Activated CD4-positive, alpha-beta T cell treated with anti-CD3 and anti-CD28 coated beads, Interleukin-2, amount 10 ng/mL, durations not matched to agents 24 days and 14 days (primary cell): ENCODE results near the gene TAX1BP3. TPM values are rescaled to one million over a fixed set of nuclear protein-coding genes. Genes with fewer than 3 reads are reported as not detected.
A peak's percentile ranks its signal among the peaks of the same experiment; 100 is the strongest.

Source experiments
- DNase-seq: peaks from one replicate; pipeline ENCODE4 v3.0.0; 2022
- H3K27ac Mint-ChIP-seq: one replicate; pipeline ENCODE4 v1.8.0; 2022; ENCODE audit warnings: mild to moderate bottlenecking, mixed read lengths
- H3K27me3 Mint-ChIP-seq: one replicate; pipeline ENCODE4 v1.8.0; 2022; ENCODE audit warnings: mixed read lengths
- H3K36me3 Mint-ChIP-seq: one replicate; pipeline ENCODE4 v1.8.0; 2022; ENCODE audit warnings: low read depth, mild to moderate bottlenecking, mixed read lengths
- H3K4me1 Mint-ChIP-seq: one replicate; pipeline ENCODE4 v1.8.0; 2021; ENCODE audit warnings: mixed read lengths
- H3K4me3 Mint-ChIP-seq: one replicate; pipeline ENCODE4 v1.8.0; 2022; ENCODE audit warnings: mild to moderate bottlenecking, moderate library complexity, mixed read lengths
- H3K9me3 Mint-ChIP-seq: one replicate; pipeline ENCODE4 v1.8.0; 2021; ENCODE audit warnings: mixed read lengths
- intact Hi-C: fragments of 100-400 bp; cut with micrococcal nuclease; formaldehyde crosslinking; loops from one replicate; pipeline ENCODE4 v1.15.1; 2023
- total RNA-seq: library from RNA; stranded (reverse); gene quantifications from 2 replicates; pipeline ENCODE4 v1.2.3, GENCODE V29; 2022

Gene TAX1BP3
- total RNA-seq, 1 donor from 2014 or later = 29.0 TPM

- peak overlapping the region; percentile 18 for H3K27ac Mint-ChIP-seq
Measured at GRCh38 chr17:3641717-3642486, 26.5 kb downstream of the TAX1BP3 start.

GRCh38 chr17:3641014-3641413 is 27.4 kb downstream of the TAX1BP3 start:
- Mint-ChIP-seq H3K27me3 (no peaks in the 10 kb centered on the region), H3K27ac (peak overlapping the region; percentile 92), H3K9me3 (no peaks in the 10 kb centered on the region), H3K4me3 (no peak overlapping the region), H3K36me3 (peaks cover 52% of the 10 kb centered on the region), H3K4me1 (peaks cover 46% of the 10 kb centered on the region)
- intact Hi-C loops = no loop called here
- no peak for DNase-seq

More at GRCh38 chr17:3641717-3642486, 26.5 kb downstream of the TAX1BP3 start:
- intact Hi-C loops = no loop called here
- Mint-ChIP-seq H3K4me3 (no peak overlapping the region), H3K36me3 (peaks cover 52% of the 10 kb centered on the region), H3K9me3 (no peaks in the 10 kb centered on the region), H3K4me1 (peaks cover 46% of the 10 kb centered on the region), H3K27me3 (no peaks in the 10 kb centered on the region)
- DNase-seq = no peak

- Mint-ChIP-seq H3K4me1 (peaks cover 44% of the 10 kb centered on the region), H3K4me3 (peak overlapping the region; percentile 80), H3K27ac (peak overlapping the region; percentile 92), H3K9me3 (no peaks in the 10 kb centered on the region), H3K36me3 (peaks cover 51% of the 10 kb centered on the region), H3K27me3 (no peaks in the 10 kb centered on the region)
- DNase-seq = peak; percentile 77
- intact Hi-C loops = loop anchor here (10.0 kb wide), 1 partner anchor 595 kb away; no protein-coding TSS in a partner anchor
Measured at GRCh38 chr17:3639981-3640596, 28.3 kb downstream of the TAX1BP3 start.

DNA sequence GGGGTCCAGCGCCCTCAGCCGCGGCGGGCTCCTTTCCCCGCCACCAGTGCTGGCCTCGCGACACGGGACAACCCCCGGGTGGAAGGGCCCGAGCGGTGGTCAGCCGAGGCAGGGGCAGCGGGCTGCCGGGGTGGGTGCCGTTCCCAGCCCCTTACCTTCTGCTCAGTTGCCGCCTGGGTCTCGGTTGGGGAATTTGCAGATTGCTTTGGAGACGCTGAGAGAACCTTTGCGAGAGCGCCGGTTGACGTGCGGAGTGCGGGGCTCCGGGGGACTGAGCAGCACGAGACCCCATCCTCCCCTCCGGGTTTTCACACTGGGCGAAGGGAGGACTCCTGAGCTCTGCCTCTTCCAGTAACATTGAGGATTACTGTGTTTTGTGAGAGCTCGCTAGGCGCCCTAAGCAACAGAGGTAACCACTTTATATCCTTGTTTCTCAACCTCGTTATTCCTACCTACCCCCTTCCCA is 31.4 kb downstream of the TAX1BP3 start:
- Mint-ChIP-seq H3K9me3 (no peaks in the 10 kb centered on the region), H3K4me3 (peak overlapping the region; percentile 98), H3K4me1 (peaks cover 43% of the 10 kb centered on the region), H3K27ac (peak overlapping the region; percentile 62), H3K36me3 (peaks cover 37% of the 10 kb centered on the region), H3K27me3 (no peaks in the 10 kb centered on the region)
- no peak for DNase-seq
- intact Hi-C loops = loop anchor here (1.0 to 10.0 kb wide), 3 partner anchors 31 to 592 kb away; partner anchors contain the start of genes EMC6 and TAX1BP3

GRCh38 chr17:3636154-3636907 is 32.0 kb downstream of the TAX1BP3 start, which contains the start of the genes CTNS and SHPK:
Gene CTNS, plus strand, starts transcription at chr17:3636760. Its CDS starts 3,447 bp downstream, at chr17:3640207.
Gene SHPK, minus strand, starts transcription at chr17:3636250. Its CDS starts 31 bp downstream, at chr17:3636219.
- intact Hi-C loops = loop anchor here (1.0 to 10.0 kb wide), 3 partner anchors 32 to 592 kb away; partner anchors contain the start of genes EMC6 and TAX1BP3
- peak; percentile 99 for DNase-seq
- Mint-ChIP-seq H3K27me3 (no peaks in the 10 kb centered on the region), H3K36me3 (peaks cover 33% of the 10 kb centered on the region), H3K27ac (peak within 1 kb of the TSS; percentile 99), H3K4me3 (peak within 1 kb of the TSS; percentile 98), H3K4me1 (peaks cover 43% of the 10 kb centered on the region), H3K9me3 (no peaks in the 10 kb centered on the region)

- H3K4me1 Mint-ChIP-seq = peaks cover 39% of the 10 kb centered on the region
- intact Hi-C loops = loop anchor here (1.0 to 10.0 kb wide), 3 partner anchors 33 to 591 kb away; partner anchors contain the start of genes EMC6 and TAX1BP3
- peak; percentile 63 for DNase-seq
- no peaks in the 10 kb centered on the region for H3K27me3 Mint-ChIP-seq
- H3K9me3 Mint-ChIP-seq = no peaks in the 10 kb centered on the region
- peaks cover 31% of the 10 kb centered on the region for H3K36me3 Mint-ChIP-seq
- H3K4me3 Mint-ChIP-seq = peak overlapping the region; percentile 98
- H3K27ac Mint-ChIP-seq = peak overlapping the region; percentile 73
Measured at GRCh38 chr17:3635474-3636153, 32.8 kb downstream of the TAX1BP3 start.

DNA sequence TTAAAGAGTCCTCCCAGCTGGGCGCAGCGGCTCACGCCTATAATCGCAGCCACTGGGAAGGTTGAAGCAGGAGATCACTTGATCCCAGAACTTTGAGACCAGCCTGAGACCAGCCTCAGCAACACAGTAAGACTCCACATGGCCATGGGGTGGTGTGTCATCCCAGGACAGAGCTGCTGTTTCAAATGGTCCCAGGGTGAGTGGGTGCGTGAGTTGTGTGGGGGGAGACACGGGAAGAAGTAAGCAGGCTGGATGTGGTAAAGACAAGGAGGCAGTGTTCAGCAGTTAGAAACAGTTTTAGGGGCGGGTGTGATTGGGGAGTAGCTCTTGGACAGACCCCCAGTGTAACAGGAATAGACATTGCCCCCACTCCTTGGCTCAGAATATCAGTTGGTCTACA is 36.1 kb downstream of the TAX1BP3 start:
- peaks cover 25% of the 10 kb centered on the region for H3K36me3 Mint-ChIP-seq
- H3K4me1 Mint-ChIP-seq = peaks cover 17% of the 10 kb centered on the region
- DNase-seq = no peak
- no peaks in the 10 kb centered on the region for H3K9me3 Mint-ChIP-seq
- intact Hi-C loops = loop anchor here (10.0 kb wide), 1 partner anchor 587 kb away; no protein-coding TSS in a partner anchor
- no peak overlapping the region for H3K4me3 Mint-ChIP-seq
- H3K27me3 Mint-ChIP-seq = no peaks in the 10 kb centered on the region
- no peak overlapping the region for H3K27ac Mint-ChIP-seq

- no peak for DNase-seq
- Mint-ChIP-seq H3K27ac (no peak overlapping the region), H3K9me3 (no peaks in the 10 kb centered on the region), H3K4me3 (no peak overlapping the region), H3K4me1 (peaks cover 14% of the 10 kb centered on the region), H3K36me3 (peaks cover 32% of the 10 kb centered on the region), H3K27me3 (no peaks in the 10 kb centered on the region)
- intact Hi-C loops = loop anchor here (10.0 kb wide), 1 partner anchor 586 kb away; no protein-coding TSS in a partner anchor
Measured at GRCh38 chr17:3630781-3631180, 37.6 kb downstream of the TAX1BP3 start.

DNA sequence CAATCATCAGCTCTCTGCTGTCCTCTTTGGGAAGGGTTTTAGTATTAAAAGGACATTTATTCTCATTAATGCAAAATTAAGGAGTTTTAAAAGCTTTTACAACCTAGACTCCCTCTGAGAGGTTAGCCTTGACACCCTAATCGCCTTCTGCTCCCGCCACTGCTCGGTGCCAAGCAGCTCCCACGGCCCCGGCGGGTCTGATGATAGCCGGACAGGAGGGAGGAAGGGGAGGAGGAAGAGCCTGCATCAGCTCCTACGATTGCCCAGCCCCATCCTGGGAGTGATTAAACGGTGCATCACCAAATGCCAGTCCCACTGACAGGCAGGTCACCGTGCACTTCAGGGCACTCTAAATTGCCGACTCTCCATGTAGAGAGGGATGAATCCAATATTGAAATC is 40.6 kb downstream of the TAX1BP3 start:
- H3K36me3 Mint-ChIP-seq = peaks cover 35% of the 10 kb centered on the region
- H3K4me3 Mint-ChIP-seq = no peak overlapping the region
- no peak overlapping the region for H3K27ac Mint-ChIP-seq
- no peak for DNase-seq
- H3K9me3 Mint-ChIP-seq = no peaks in the 10 kb centered on the region
- intact Hi-C loops = no loop called here
- H3K27me3 Mint-ChIP-seq = no peaks in the 10 kb centered on the region
- H3K4me1 Mint-ChIP-seq = peaks cover 1% of the 10 kb centered on the region

GRCh38 chr17:3626831-3627768 is 41.3 kb downstream of the TAX1BP3 start:
- Mint-ChIP-seq H3K36me3 (peaks cover 33% of the 10 kb centered on the region), H3K9me3 (no peaks in the 10 kb centered on the region), H3K4me1 (peaks cover 1% of the 10 kb centered on the region), H3K27me3 (no peaks in the 10 kb centered on the region), H3K27ac (no peak overlapping the region), H3K4me3 (no peak overlapping the region)
- intact Hi-C loops = no loop called here
- DNase-seq = no peak

DNA sequence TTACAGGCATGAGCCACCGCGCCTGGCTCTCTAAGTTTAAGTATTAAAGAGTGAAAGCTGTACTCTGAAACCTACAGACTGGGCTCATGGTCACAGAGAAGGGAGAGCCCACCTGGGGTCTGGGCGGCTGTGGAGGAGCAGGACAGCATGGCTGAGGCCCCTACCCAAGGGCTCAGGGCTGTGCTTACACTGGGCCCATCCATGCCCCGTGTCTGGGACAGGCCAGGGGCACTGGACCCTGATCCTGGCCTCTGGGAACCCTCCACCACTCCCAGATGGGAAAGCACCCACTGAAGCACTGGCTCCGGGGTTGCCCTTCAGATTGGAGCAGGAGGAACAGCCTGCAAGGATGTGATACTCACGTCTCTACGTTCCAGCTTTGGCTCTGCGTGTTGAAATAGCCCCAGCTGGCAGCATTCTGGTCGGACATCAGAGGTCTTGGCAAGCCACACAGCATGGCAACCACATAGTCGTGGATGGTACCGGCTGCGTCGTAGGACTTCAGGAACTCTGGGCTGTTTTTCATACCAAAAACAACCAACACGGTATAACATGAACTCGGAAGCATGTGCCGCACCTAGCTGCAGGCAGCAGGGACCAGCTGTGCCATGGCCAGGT is 45.3 kb downstream of the TAX1BP3 start:
- no peaks in the 10 kb centered on the region for H3K27me3 Mint-ChIP-seq
- peaks cover 46% of the 10 kb centered on the region for H3K36me3 Mint-ChIP-seq
- H3K4me1 Mint-ChIP-seq = no peaks in the 10 kb centered on the region
- no peak overlapping the region for H3K27ac Mint-ChIP-seq
- intact Hi-C loops = no loop called here
- no peak overlapping the region for H3K4me3 Mint-ChIP-seq
- DNase-seq = no peak
- H3K9me3 Mint-ChIP-seq = no peaks in the 10 kb centered on the region
